Calu3 (cell line): Measurements from ENCODE around the gene HRG. TPM values are rescaled to one million over a fixed set of nuclear protein-coding genes. Genes with fewer than 3 reads are reported as not detected.
A peak's percentile ranks its signal among the peaks of the same experiment; 100 is the strongest.

ENCODE experiments used
- BruUV-seq: library from RNA; stranded (reverse); fragments of 400-500 nt; replicated peaks from 2 replicates; lab custom pipeline; 2021; lab: Mats Ljungman, UMichigan
- CTCF ChIA-PET: fragments of 300-600 bp; sonication (Branson Sonifier 250); formaldehyde crosslinking; loops from one replicate; lab custom pipeline; 2022; ENCODE audit warnings: antibody characterized with exemption; lab: Charles Lee
- DNase-seq: peaks from one replicate; pipeline ENCODE4 v3.0.0; 2022
- H3K27ac Mint-ChIP-seq: one replicate; pipeline ENCODE4 v1.8.0; 2022; ENCODE audit warnings: mixed read lengths; ENCODE audit not compliant: unreplicated experiment
- H3K27me3 Mint-ChIP-seq: one replicate; pipeline ENCODE4 v1.8.0; 2022; ENCODE audit warnings: mixed read lengths; ENCODE audit not compliant: unreplicated experiment
- H3K36me3 Mint-ChIP-seq: one replicate; pipeline ENCODE4 v1.8.0; 2022; ENCODE audit warnings: mild to moderate bottlenecking, moderate library complexity, mixed read lengths; ENCODE audit not compliant: insufficient read depth, unreplicated experiment
- H3K4me1 Mint-ChIP-seq: one replicate; pipeline ENCODE4 v1.8.0; 2022; ENCODE audit warnings: mild to moderate bottlenecking, low read depth, mixed read lengths; ENCODE audit not compliant: unreplicated experiment
- H3K4me3 Mint-ChIP-seq: one replicate; pipeline ENCODE4 v1.8.0; 2022; ENCODE audit warnings: mild to moderate bottlenecking, low read depth, moderate library complexity, mixed read lengths; ENCODE audit not compliant: unreplicated experiment
- H3K9me3 Mint-ChIP-seq: one replicate; pipeline ENCODE4 v1.8.0; 2022; ENCODE audit warnings: low read depth, mixed read lengths; ENCODE audit not compliant: unreplicated experiment
- intact Hi-C: fragments of 100-400 bp; cut with micrococcal nuclease; formaldehyde crosslinking; loops from one replicate; pipeline ENCODE4 v1.10.0; 2022; ENCODE audit not compliant: unreplicated experiment
- total RNA-seq: library from RNA; stranded (reverse); gene quantifications from 2 replicates; pipeline ENCODE4 v1.2.3, GENCODE V29; 2022
- TF ChIP-seq, protein P1 (sequence below): fragments of 200-600 bp; IDR thresholded peaks from one replicate; pipeline ENCODE4 v1.8.0; 2022; ENCODE audit warnings: antibody characterized with exemption; ENCODE audit not compliant: unreplicated experiment

The HRG gene
- total RNA-seq, 1 experiment from 2014 or later, result 0.40 TPM

DNA sequence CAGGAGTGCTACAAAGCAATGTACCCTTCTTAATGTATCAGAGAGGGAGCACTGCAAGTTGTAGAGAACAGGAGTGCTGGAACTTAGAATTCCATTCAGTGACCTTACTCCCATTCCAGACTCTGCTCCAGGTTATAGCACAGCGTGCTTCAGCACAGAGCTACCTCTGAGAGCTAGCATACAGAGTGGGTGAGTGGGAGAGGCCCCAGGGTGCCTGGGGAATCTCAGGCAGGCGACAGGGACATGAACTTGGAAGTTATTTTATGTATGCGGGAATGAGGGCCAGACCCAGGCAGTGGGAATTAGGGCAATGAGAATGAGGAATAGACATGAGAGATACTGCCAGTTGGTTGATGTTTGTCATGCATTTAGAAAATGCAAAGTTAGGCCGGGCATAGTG lies 47.7 kb downstream of the HRG start:
- no peak overlapping the region for H3K27ac Mint-ChIP-seq
- no peaks in the 10 kb centered on the region for H3K9me3 Mint-ChIP-seq
- no peaks in the 10 kb centered on the region for H3K36me3 Mint-ChIP-seq
- H3K27me3 Mint-ChIP-seq, result peaks cover 8% of the 10 kb centered on the region
- H3K4me1 Mint-ChIP-seq, result no peaks in the 10 kb centered on the region
- intact Hi-C loops, result no loop called here
- TF ChIP-seq, protein P1, sequence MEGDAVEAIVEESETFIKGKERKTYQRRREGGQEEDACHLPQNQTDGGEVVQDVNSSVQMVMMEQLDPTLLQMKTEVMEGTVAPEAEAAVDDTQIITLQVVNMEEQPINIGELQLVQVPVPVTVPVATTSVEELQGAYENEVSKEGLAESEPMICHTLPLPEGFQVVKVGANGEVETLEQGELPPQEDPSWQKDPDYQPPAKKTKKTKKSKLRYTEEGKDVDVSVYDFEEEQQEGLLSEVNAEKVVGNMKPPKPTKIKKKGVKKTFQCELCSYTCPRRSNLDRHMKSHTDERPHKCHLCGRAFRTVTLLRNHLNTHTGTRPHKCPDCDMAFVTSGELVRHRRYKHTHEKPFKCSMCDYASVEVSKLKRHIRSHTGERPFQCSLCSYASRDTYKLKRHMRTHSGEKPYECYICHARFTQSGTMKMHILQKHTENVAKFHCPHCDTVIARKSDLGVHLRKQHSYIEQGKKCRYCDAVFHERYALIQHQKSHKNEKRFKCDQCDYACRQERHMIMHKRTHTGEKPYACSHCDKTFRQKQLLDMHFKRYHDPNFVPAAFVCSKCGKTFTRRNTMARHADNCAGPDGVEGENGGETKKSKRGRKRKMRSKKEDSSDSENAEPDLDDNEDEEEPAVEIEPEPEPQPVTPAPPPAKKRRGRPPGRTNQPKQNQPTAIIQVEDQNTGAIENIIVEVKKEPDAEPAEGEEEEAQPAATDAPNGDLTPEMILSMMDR, result no peak
- DNase-seq, result no peak
- BruUV-seq, result no TSS peak
- CTCF ChIA-PET, result no interaction called here
- no peak overlapping the region for H3K4me3 Mint-ChIP-seq

DNA sequence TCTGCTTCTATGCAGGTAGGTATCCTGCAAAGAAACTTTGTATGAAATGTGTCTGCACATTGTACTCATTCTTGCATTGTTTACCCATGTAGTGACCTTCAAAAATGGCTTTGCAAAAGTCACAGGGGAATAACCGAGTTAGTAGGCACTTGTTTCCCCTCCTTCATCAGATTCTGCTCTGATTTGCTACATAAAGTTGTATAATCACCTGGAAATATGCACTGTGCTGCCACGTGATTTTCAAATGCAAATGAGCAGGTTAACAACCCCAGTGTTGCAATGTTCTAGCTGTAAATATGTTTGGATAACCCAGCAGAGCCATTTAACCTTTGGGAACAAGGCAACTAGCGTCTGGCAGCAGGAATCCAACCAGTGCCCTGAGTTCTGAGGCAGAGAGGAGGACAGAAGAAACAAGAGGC lies 51.2 kb downstream of the HRG start, which contains the start of gene KNG1:
Gene KNG1 (plus strand): TSS at position 321 of the 419 bp plus-strand sequence. CDS start 184 bp downstream, outside the sequence.
- TF ChIP-seq, protein P1, result no peak
- CTCF ChIA-PET, result no interaction called here
- no peak within 1 kb of the TSS for H3K27ac Mint-ChIP-seq

DNA sequence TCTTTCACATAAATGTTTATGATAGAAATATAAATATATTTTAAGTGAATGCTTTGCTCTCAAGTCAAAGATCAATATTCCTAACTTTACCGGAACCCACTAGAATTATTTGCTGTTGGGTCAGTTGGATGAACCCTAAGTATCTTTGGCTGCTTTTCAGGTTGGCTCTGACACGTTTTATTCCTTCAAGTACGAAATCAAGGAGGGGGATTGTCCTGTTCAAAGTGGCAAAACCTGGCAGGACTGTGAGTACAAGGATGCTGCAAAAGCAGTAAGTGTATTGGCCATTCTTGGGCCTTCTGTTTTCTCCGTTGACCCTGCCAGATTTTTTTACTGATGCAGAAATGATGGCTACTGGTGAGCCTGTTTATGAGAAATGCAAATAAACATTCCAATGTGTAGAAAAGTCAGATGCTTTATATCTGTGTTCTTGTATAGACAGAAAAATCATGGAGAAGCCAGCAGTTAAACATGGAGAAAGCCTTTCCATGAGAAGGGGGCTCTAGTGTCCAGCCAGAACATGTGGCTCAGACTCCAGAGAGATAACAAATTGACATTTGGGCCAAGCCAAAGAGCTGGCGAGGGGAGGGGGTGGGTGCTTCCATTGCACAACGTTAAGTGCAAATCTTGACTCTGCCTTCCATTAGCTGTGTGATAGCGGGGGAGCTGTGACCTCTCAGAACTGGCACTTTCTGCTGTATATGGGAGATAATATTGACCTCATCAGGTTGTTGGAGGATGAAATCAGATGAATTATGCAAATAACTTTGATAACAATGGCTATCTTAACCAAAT lies 54.3 kb downstream of the HRG start:
- intact Hi-C loops, result no loop called here
- H3K27ac Mint-ChIP-seq, result no peak overlapping the region
- CTCF ChIA-PET, result interaction anchor here (0.7 to 0.8 kb wide), 2 partner anchors 103 to 689 kb away, joined by 4 to 5 read pairs; no protein-coding TSS in a partner anchor
- H3K36me3 Mint-ChIP-seq, result no peaks in the 10 kb centered on the region
- H3K9me3 Mint-ChIP-seq, result no peaks in the 10 kb centered on the region
- H3K4me3 Mint-ChIP-seq, result no peak overlapping the region
- TF ChIP-seq, protein P1, result no peak
- H3K4me1 Mint-ChIP-seq, result peaks cover 28% of the 10 kb centered on the region
- H3K27me3 Mint-ChIP-seq, result no peaks in the 10 kb centered on the region
- DNase-seq, result no peak
- no TSS peak for BruUV-seq

More for the DNA sequence above, 51.2 kb downstream of the HRG start, which contains the start of gene KNG1:
- intact Hi-C loops, result no loop called here
- H3K27me3 Mint-ChIP-seq, result peaks cover 8% of the 10 kb centered on the region
- no peak within 1 kb of the TSS for H3K4me3 Mint-ChIP-seq
- no TSS peak for BruUV-seq
- H3K9me3 Mint-ChIP-seq, result no peaks in the 10 kb centered on the region
- DNase-seq, result no peak
- peaks cover 11% of the 10 kb centered on the region for H3K4me1 Mint-ChIP-seq
- no peaks in the 10 kb centered on the region for H3K36me3 Mint-ChIP-seq

DNA sequence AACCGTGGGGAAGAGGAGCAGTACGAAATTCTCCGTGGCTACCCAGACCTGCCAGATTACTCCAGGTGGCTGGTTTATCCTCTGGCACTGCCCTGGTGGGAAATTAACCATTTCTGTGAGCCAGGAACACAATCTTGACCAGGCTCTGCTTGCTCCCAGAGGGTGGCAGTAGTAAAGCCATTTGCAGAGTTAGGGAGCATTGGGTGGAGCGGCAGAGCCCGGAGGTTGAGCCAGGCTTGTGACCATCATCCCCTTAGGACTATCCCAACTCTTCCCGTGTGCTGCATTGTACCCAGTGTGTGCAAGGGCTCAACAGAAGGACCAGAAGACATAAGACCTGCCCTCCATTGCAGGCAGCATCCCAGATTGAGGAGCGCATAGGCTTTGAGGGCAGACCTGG lies 56.6 kb downstream of the HRG start:
- BruUV-seq, result no TSS peak
- peaks cover 28% of the 10 kb centered on the region for H3K4me1 Mint-ChIP-seq
- H3K36me3 Mint-ChIP-seq, result no peaks in the 10 kb centered on the region
- H3K4me3 Mint-ChIP-seq, result peak overlapping the region; percentile 23
- H3K27me3 Mint-ChIP-seq, result no peaks in the 10 kb centered on the region
- TF ChIP-seq, protein P1, result peak; percentile 42
- intact Hi-C loops, result loop anchor here (1.0 kb wide), 1 partner anchor 31 kb away; no protein-coding TSS in a partner anchor
- no peaks in the 10 kb centered on the region for H3K9me3 Mint-ChIP-seq
- H3K27ac Mint-ChIP-seq, result peak overlapping the region; percentile 27
- DNase-seq, result peak; percentile 67
- CTCF ChIA-PET, result interaction anchor here (0.6 to 1.7 kb wide), 8 partner anchors 18 to 108 kb away, joined by 3 to 4 read pairs (median 3); no protein-coding TSS in a partner anchor
